Stimulated activated CD8-positive, alpha-beta memory T cell treated with anti-CD3 and anti-CD28 coated beads, Interleukin-4, amount 100 ng/mL, for 48 hours (primary cell): Measurements from ENCODE around the gene PDGFC.

ENCODE experiments used
- DNase-seq: peaks from one replicate; pipeline ENCODE4 v3.0.0-alpha.2; 2020

PDGFC gene

DNA sequence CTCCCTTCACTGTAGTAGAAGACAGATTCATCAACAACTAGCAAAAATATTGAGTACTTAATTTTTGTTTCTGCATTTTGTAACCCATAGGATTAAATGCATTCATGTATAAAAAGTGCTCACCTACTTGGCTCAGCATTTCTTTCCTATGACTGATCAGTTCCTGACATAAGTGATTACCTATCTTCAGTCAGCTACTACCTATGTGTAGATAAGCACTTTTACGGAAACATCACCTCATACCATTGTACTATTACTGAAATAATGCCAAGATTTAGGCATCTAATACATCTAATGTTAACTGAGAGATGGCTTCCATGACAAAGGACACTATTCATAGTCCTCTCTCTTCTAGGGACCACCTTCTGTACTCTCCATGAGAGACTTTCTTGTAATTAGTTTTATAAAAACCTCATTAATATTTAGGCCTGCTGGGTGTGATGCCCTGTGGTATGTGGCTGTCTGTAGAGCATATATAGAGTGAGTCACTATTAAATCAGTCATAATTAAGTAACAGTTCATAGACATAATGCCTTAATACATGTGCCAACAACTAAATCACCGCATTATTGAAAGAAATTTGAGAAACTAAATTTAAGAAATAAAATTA lies 147.0 kb downstream of the PDGFC start:
- no peak for DNase-seq

DNA sequence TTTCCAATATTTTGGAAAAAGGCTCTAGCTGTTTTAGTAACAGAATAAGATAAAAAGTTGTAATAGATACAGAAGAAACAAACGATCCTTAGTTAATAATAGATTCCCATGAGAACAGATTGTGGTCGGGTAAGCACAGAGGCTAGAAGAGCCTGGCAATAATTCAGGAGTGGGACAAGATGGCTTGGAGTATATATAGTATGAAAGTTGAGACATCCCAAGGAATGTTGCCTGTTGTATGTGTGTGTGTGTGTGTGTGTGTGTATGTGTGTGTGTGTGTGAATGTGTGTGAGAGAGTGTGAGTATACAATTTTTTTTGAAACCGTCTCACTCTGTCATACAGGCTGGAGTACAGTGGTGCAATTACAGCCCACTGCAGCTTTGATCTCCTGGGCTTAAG lies 150.7 kb downstream of the PDGFC start:
- no peak for DNase-seq

DNA sequence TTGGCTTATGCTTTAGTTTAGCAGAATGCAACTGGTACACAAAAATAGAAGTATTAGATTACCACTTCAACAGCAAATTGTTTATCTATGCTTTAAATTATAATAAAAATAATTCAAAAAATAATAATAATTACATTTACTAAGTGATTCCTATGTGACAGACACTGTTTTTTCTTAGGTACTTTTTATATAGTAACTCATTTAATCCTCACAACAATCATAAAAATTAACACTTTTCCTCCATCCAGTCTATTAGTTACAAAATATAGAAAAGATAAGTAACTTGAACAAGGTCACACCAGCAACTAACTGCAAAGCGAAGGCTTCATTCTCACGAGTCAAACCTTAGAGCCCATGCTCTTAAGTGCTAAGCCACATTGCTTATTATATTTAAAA lies 155.2 kb downstream of the PDGFC start:
- DNase-seq = no peak

DNA sequence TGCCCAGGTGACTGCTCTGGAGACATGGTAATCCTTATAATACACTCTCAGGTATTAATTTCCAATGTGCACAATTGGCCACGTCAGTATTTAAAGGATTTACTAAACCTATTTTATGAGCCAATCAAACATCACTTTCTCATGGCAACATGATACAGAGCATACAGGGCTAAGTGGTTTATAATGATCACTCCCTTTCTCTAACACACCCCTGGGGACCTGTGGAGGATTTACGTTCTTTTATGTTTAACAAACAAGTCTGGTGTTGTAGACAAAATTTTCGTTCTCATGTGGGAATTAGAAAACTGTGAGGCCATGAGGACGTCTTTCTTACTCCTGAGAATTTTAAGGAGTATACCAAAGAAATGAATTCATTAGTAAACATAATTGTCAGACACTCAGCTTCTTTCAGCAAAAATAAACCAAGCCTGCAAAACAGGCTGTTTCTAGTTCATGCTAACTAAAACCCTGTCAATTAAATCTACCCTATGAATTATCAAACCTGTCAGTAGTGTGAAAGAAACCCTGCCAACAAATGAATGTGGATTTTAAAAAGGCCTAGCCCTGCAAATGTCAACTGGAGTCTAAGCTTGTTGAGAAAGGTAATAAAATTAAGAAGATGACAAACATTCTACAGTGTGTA lies 155.8 kb downstream of the PDGFC start:
- DNase-seq = no peak

DNA sequence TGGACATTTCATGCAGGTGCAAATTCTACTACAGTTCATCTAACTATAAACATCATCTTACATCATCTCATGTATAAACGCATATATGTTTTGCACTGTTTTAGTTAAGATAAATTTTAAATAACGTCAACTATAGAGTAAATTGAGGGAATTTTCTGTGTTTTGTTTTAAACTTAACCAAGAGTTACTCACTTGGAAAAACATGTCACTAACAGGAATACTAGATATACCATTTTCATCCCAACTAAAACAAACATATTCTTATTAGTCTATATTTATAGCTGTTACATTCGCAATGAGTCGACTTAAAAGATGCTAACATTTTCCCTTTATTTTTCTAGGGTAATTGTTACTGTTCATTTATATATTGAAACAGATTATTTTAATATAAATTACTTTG lies 159.6 kb downstream of the PDGFC start:
- no peak for DNase-seq

DNA sequence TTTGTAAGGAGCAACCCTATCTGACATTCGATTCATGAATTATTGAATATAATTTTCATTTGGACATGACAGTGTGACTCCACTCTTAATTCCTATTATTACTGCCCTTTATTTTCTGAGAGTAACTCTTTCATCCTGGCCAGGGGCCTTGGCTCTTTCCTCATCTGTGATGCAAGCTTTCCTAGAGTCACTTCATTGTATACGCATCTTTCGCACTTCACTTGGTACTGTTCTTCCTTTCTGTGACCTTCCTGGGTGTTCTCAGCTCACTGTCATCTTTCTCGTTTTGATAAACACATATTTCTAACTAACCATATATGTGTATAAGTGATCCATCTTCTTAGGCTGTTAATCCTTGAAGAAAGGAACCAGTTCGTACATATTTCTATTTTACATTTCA lies 160.3 kb downstream of the PDGFC start:
- DNase-seq = no peak

DNA sequence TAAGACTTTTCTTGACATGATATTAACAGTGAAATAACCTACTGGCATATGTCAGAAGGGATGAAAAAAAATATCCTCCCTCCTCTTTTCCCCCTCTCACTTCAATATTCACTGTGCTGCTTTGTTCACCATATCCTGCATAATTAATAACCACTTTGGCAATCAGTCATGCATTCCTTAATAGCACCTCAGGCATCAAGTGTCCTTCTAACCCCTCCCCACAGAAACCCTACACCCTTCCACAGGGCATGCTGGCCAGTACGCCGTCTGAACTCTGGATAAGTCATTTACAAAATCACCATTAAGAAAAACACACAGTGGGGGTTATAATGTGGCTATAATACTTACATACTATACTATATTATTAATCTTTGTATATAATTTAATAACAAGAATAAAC lies 165.9 kb downstream of the PDGFC start:
- no peak for DNase-seq

DNA sequence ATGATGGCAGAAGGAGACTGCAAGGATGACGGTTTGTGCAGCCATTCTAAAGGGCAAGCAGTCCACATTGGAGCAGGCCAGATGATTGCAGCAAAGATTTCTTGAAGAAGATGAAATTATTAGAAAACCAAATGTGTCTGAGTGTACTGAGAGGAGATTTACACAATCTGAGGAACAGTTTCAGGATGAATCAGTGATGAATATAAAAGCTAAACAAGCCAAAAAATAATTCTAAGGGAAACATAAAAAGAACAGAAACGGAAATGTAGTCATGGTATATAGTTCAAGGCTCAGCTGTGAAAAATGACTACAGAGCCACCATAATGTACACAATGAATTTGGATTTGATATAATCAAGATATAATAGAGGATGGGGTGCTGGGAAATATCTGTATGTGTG lies 168.5 kb downstream of the PDGFC start:
- DNase-seq = no peak

DNA sequence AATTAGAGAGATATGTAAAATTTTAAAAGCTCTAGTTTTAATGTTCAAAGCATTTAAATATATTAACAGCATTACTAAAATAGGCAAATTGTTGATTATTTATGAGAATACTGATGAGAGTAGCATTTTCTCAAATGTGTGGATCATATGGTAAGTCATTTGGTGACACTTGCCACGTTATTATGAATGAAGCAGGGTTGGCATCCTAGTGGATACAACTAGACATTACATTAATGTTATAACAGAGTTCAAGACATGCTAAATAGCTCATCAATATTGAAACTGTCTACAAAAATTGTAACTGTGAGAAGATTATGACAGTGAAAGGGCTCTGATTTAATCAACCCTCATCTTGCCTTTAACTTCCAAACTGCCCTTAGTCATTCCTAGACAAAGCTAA lies 171.1 kb downstream of the PDGFC start:
- DNase-seq = no peak

DNA sequence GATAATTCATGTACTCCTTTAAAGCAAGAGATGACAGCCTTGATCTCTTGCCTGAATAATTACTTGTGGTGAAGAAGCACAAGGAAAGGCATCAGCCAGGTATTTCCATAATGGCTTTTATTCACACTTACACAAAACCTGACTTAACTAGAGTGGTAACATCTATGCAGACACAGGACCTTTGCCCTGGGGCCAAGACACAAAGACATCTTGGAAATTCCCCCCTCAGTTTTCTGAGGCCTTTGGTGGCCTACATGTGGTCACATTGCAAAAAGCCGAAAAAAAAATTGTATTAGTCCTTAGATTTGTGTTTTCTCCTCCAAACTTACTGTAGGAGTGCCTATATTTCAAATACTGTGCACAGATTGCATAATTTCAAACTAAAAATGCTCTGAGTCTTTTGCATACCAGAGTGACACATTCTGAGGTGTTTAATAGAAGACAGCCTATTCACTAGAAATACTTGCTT lies 172.4 kb downstream of the PDGFC start:
- DNase-seq = no peak

DNA sequence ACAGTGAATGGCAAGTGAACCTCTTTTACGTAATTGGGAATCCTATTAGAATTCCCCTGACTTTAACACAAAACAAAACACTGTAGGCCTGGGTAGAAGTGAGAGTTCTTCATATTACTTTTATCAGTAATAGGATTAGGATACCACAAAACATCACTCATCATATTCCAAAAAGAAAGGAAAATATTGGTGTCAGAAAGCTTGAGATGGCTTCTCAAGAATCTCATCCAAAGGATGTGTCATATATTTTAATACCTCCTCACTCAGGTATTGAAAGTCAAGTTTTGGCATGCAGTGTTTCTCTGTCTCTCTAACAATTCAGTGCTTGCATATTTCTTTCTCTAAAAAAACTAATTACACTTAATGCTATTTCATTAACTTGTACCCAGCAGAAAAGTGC lies 173.2 kb downstream of the PDGFC start:
- DNase-seq = no peak

DNA sequence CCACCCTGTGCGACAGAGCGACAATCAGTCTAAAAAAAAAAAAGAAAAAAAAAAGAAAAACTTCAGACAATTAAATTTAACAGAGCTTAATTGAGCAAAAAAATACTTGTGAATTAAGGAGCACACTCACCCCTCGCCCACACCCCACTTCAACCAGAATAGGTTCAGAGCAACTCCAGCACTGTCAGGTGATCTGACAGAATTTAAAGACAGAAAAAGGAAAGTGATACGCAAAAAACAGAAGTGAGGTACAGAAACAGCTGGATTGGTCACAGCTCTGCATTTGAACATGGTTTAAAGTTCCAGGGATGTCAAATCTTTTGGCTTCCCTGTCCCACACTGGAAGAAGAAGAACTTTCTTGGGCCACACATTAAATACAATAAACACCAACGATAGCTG lies 174.4 kb downstream of the PDGFC start:
- DNase-seq = no peak

DNA sequence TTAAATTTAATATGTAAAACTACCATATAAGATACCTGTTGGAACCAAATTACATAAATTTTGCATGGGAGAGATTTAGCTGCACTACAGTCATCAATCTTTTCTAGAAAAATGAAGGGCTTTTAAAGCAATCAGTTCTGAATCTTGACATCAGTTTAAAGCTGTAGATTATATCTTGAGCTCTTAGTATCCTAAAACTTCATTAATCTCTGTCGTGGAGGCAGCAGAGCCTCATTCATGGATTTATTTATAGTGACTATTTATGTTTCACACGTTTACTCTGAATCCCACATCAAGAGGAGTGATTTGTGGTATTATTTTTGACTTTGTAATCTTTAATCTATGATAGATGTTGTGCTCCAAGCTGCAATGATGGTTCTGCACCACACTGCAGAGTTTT lies 175.9 kb downstream of the PDGFC start:
- no peak for DNase-seq

DNA sequence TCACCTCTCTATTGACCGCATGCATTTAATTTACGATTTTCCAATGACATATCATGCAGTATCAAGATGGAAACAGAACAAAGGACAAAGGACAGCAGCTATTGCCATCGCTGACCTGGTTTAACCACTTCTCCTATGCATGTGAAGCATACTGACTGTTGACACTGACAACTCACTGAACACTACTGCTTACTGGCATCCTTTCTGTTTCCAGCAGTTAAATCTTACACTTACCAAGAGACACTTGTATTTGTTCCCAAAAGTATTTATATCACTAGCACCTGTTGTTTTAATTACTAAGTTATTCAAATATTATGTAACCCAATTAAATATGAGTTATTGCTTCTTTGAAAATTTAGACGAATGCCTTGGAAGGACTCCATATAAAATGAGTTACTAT lies 176.7 kb downstream of the PDGFC start:
- no peak for DNase-seq

DNA sequence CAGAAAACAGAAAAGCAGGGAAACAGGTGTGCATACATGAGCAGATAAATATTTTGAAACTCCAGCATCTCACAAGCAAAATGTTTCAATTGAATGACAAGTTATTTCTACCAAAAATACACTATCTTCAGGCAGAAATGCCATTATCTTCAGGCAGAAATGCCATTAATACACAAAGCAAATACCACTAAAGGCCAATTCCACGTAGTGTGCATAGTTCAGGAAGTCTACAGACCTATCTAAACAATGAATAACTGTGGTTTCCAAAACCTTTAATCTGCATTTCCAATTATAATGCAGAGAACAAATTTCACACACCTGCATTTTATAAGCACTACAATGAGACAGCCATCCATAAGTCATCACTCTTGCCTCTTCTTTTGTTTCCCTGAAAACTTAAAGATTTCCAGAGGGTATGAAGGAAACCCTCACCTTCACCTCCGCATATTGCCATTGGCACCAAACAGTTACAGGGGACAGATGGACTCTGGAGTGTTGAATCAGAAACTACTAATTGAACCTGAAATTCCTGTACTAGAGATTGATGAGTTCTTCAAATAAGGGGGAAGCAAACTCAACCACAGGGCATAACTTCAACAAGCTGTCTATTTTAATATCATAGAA lies 179.0 kb downstream of the PDGFC start:
- DNase-seq = no peak

DNA sequence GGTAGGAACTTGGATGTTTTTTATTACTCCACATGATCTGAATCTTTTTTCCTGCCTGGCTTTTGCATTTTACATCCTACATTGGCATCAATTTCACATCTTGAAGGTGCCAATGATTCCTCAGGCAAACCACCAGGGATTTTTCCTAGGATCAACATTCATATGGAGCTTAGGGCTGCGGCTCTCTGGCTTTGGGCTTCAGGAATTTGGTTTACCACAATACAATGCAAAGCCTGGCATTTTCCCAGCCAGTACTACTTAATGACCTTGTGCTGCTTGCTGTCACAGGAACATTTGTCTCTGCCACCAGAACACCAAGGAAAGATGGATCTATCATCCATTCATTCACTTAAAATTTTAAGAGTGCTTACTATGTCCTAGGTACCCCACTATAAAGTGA lies 180.7 kb downstream of the PDGFC start:
- DNase-seq = no peak

DNA sequence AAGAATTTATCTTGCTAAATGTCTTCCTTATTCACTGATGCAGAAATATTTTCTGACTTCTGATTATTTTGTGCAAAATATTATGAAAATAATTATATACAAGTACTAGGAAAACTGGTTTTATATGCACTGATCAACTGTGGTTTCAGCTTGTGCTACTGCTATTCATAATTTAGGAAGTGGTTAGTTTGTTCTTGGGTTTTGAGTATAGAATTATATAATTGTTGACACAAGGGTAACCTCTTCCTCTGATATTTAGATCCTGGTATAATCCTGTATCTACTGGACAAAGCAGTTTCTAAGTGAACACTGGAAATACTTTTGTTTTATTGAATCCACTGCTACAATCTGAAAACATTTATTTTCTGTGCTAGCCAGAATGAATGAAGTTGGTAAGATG lies 182.8 kb downstream of the PDGFC start:
- DNase-seq = no peak

DNA sequence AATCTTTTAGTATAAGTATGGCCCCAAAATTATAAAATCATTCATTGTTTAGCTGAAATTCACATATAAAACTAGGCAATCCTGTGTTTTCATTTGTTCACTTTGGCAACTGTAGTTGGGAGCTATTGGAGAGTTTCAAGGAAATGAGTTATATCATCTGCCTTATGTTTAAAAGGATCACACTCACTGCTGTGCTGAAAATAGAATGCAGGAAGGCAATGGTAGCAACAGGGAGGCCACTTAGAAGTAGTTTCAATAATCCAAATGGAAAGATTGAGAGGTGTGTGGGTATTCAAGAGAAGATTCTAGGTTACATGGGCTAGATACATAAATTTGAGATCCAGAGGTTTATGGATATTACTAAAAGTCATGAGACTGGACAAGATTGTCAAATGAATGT lies 184.9 kb downstream of the PDGFC start:
- DNase-seq = no peak

DNA sequence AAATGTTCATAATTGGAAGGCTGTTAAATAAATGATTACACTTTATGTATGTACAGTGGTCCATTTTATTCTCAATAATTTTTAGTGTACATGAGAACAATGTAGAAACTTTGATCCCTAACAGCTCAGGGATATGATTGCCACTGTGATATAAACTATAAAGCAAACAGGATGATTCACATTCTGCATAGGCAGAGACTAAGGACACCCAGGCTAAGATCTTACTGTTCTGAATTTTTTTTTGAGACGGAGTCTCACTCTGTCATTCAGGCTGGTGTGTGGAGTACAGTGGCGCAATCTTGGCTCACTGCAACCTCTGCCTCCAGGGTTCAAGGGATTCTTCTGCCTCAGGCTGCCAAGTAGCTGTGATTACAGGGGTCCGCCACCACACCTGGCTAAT lies 186.6 kb downstream of the PDGFC start:
- DNase-seq = no peak

DNA sequence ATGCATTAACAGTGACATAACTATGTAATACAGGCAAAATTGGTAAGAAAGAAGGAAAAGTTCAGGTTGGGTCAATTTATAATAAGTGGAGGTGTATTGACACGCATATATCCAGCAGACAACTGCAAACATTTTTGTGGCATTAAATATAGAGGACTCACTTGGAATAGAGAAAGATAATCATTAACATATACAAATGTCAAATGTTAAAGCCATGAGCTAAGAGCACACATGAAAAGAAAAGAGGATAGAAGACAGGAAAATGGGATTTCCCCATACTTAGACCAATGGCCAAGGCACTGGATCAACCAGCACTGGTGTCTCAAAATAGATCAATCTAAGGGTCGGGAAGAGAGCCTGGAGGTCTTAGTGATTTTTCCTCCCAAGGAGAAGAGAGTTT lies 187.6 kb downstream of the PDGFC start:
- DNase-seq = no peak

DNA sequence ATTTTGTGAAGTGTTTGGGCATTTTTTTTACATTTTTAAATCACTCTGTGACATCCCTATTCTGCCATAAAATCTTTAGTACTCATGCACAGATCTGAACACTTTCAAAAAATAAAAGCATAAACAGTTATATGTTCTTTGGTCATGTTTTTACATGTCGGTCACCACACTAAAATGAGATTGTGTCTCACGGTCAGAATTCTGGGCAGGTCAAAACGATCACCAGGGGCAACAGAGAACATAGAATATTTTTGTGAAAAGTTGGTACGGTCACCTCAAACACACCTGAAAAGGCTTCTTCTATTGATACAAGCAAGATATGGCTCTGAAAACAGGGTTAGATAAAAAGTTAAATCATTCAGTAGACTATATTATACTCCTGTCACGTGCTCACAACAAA lies 189.1 kb downstream of the PDGFC start:
- no peak for DNase-seq

DNA sequence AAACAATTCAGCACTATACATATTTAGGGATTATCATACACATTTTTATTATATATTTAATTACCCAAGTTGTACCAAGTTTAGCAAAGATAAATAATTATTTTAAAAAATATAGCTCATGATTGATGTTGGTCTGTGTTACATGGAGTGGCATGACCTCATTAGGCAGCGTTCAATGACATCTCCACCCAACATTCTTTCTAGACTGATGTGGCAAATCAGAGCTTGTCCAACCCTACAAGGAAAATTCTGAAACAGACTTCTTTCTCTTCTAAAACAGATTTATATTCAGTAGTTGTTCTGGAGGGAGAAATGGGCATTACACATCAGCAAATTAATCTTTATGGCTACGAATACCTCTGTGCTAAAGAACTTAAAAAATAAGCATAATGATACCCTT lies 189.7 kb downstream of the PDGFC start:
- DNase-seq = no peak

DNA sequence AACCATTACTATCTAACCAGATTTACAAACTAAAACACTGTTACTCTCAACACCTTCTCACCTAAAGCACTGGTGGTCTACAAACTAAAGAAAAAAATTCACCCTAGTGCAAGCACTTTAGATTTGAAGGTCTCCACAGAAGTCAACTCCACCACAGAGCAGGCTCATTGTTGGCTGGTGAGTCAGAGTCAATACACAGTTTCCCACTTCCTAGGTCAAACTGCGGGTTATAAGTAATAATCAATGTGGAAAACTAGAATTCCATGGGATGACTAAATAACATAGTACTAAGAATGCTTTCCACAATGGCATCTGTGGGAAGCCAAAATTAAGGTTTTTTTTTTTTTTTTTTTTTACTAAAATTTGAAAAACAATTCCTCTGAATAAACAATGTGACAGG lies 191.8 kb downstream of the PDGFC start:
- DNase-seq = no peak

DNA sequence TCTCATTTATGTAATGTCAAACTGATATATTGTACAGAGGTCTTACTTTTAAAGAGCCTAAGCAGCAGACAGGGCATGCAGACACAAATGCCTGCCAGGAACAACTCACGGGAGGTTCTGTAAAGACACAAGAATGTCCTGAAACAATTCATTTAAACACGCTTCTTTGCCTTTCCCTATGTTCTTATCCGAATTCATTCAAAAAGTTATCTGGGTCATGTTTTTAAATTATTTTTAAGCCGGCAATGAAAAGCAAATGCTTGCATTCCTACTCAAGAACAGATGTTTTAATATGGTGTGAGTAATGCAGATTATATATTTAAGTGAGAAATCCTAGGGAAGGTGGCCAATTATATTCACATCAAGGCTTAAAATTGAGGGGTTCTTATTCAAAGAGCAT lies 192.6 kb downstream of the PDGFC start:
- DNase-seq = no peak

DNA sequence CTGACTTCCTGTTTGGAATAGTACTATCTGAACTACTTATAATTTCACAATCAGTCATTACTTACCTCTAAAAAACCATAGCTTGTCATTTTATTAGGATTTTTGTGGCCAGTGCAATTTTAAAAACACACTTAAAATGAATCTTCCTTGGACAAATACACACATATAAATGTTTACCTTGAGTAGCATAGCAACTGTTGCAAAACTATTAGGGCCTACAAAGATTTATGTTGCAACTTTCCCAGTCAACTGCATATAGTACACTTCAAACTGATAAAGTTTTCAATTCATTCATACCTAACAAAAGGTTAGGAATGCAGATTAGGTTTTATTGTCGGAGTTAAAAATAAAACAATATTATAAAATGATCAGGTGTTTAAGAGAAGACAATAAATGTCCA lies 193.0 kb downstream of the PDGFC start:
- DNase-seq = no peak
